ENCODE results near the gene MVK.
A peak's percentile ranks its signal among the peaks of the same experiment; 100 is the strongest.

Gene MVK

GRCh38 chr12:109573029-109573913 lies at the start of gene MVK, which contains the start of gene MMAB:
Gene MVK, plus strand, starts transcription at chr12:109573794. Its CDS starts 1,029 bp downstream, at chr12:109574823.
Gene MMAB, minus strand, starts transcription at chr12:109573504. Its CDS starts 24 bp downstream, at chr12:109573480.
- TF ChIP-seq CTCF (IDR thresholded peaks at IDR 0.05; ENCODE audit: control insufficient read depth, insufficient read depth, low read depth, low read length, missing control alignments): no peak
- peak within 1 kb of the TSS; percentile 51 for H3K4me3 ChIP-seq (ENCODE audit: control insufficient read depth, low read depth, low read length)
- DNase-seq (ENCODE audit: low read depth): peak; percentile 96

GRCh38 chr12:109524466-109525278 lies 48.9 kb upstream of the MVK start:
- TF ChIP-seq CTCF (IDR thresholded peaks at IDR 0.05; ENCODE audit: control insufficient read depth, insufficient read depth, low read depth, low read length, missing control alignments): no peak
- DNase-seq (ENCODE audit: low read depth): no peak
- H3K4me3 ChIP-seq (ENCODE audit: control insufficient read depth, low read depth, low read length): no peak overlapping the region

- no peak for DNase-seq (ENCODE audit: low read depth)
- no peak for TF ChIP-seq CTCF (IDR thresholded peaks at IDR 0.05; ENCODE audit: control insufficient read depth, insufficient read depth, low read depth, low read length, missing control alignments)
- no peak overlapping the region for H3K4me3 ChIP-seq (ENCODE audit: control insufficient read depth, low read depth, low read length)
These were observed 48.4 kb upstream of the MVK start for GRCh38 chr12:109525279-109525585.

GRCh38 chr12:109527489-109528123 lies 46.0 kb upstream of the MVK start:
- no peak overlapping the region for H3K4me3 ChIP-seq (ENCODE audit: control insufficient read depth, low read depth, low read length)
- no peak for DNase-seq (ENCODE audit: low read depth)
- TF ChIP-seq CTCF (IDR thresholded peaks at IDR 0.05; ENCODE audit: control insufficient read depth, insufficient read depth, low read depth, low read length, missing control alignments): no peak

GRCh38 chr12:109529691-109530640 lies 43.6 kb upstream of the MVK start:
- H3K4me3 ChIP-seq (ENCODE audit: control insufficient read depth, low read depth, low read length): no peak overlapping the region
- no peak for TF ChIP-seq CTCF (IDR thresholded peaks at IDR 0.05; ENCODE audit: control insufficient read depth, insufficient read depth, low read depth, low read length, missing control alignments)
- no peak for DNase-seq (ENCODE audit: low read depth)

Data from AG09309 (cell line).